HG03558 (cell line): ENCODE data around the gene PLCH2.

Experiments
- ATAC-seq: cut with Tn5 transposase; IDR thresholded peaks from one replicate; pipeline ENCODE4 v1.9.1; 2021; ENCODE audit warnings: moderate number of reproducible peaks; ENCODE audit not compliant: unreplicated experiment; ENCODE audit errors: extremely low read depth

Gene PLCH2

DNA sequence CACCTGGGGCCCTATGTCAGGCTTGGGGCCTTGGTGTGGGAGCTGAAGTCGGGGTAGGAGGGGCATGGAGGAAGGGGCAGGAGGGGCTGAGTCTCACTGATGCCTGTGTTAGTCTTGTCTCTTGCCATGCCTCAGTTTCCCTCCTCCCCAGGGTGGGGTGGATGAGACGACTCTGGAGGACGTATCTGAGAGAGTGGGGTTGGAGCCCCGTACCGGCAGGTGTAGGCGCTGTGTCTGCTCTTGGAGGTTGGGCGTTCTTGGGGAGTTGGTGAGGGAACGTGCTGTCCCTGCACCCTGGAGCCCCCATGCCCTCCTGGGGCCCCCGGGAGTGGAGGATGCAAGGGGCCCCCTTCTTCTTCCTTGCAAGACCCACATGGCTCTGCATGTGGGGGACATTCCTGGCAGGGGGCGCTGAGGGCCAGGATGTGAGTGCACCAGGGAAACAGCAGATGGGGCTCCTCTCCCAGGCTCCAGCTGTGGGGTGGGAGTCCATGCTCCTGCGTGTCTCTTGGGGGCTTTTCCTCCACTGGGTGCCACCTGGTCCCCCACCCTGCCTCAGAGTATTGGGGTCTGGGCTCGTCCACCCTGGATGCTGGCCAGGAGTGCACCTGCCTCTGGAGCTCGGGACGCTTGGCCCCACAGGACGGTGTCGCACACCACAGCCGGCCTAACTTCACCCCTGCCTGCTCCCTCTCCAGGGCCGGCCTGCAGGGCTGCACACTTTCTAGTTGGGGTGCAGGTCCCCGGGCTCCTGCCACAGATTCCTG is 78.7 kb downstream of the PLCH2 start:
- ATAC-seq = no peak
